ENCODE data around the gene MIP. TPM values are rescaled to one million over a fixed set of nuclear protein-coding genes. Genes with fewer than 3 reads are reported as not detected.
"Not testable (repeated sequence)": the region's sequence is repeated elsewhere in the genome, so short reads cannot be mapped to it uniquely, and the experiment has no call there.

MIP gene
- total RNA-seq: 0.15 TPM in 1 of 2 replicates, not detected in the other

GRCh38 chr12:56454557-56454956 lies at the start of gene MIP:
Gene MIP, minus strand, starts transcription at chr12:56454657. Its CDS starts 44 bp downstream, at chr12:56454613.
- no peak for DNase-seq (ENCODE audit: extremely low read depth, low read depth, low spot score)

- not testable (repeated sequence) for DNase-seq (ENCODE audit: extremely low read depth, low read depth, low spot score)
These were observed 45.4 kb upstream of the MIP start for GRCh38 chr12:56499879-56500278.

- DNase-seq (ENCODE audit: extremely low read depth, low read depth, low spot score): not testable (repeated sequence)
These were observed 45.0 kb upstream of the MIP start for GRCh38 chr12:56499452-56499851.

GRCh38 chr12:56498126-56498902 lies 43.9 kb upstream of the MIP start:
- not testable (repeated sequence) for DNase-seq (ENCODE audit: extremely low read depth, low read depth, low spot score)

- not testable (repeated sequence) for DNase-seq (ENCODE audit: extremely low read depth, low read depth, low spot score)
These were observed 42.2 kb upstream of the MIP start for GRCh38 chr12:56496704-56497103.

GRCh38 chr12:56494481-56494880 lies 40.0 kb upstream of the MIP start:
- not testable (repeated sequence) for DNase-seq (ENCODE audit: extremely low read depth, low read depth, low spot score)

- DNase-seq (ENCODE audit: extremely low read depth, low read depth, low spot score): not testable (repeated sequence)
These were observed 39.6 kb upstream of the MIP start for GRCh38 chr12:56494106-56494415.

DNA sequence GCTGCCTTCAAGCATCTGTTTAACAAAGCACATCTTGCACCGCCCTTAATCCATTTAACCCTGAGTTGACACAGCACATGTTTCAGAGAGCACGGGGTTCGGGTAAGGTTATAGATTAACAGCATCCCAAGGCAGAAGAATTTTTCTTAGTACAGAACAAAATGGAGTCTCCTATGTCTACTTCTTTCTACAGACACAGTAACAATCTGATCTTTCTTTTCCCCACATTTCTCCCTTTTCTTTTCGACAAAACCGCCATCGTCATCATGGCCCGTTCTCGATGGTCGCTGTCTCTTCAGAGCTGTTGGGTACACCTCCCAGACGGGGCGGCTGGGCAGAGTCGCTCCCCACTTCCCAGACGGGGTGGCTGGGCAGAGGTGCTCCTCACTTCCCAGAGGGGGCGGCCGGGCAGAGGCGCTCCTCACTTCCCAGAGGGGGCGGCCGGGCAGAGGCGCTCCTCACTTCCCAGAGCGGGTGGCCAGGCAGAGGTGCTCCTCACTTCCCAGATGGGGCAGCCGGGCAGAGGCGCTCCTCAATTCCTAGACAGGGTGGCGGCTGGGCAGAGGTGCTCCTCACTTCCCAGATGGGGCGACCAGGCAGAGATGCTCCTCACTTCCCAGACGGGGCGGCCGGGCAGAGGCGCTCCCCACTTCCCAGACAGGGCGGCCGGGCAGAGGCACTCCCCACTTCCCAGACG lies 39.1 kb upstream of the MIP start:
- DNase-seq (ENCODE audit: extremely low read depth, low read depth, low spot score): not testable (repeated sequence)

GRCh38 chr12:56490360-56490759 lies 35.9 kb upstream of the MIP start:
- no peak for DNase-seq (ENCODE audit: extremely low read depth, low read depth, low spot score)

- no peak for DNase-seq (ENCODE audit: extremely low read depth, low read depth, low spot score)
These were observed 33.8 kb upstream of the MIP start, which contains the start of gene GLS2 for GRCh38 chr12:56488041-56488955. Gene GLS2, minus strand, starts transcription at chr12:56488161. Its CDS starts 43 bp downstream, at chr12:56488118.

GRCh38 chr12:56487448-56488040 lies 33.1 kb upstream of the MIP start:
- DNase-seq (ENCODE audit: extremely low read depth, low read depth, low spot score): no peak

GRCh38 chr12:56486694-56487093 lies 32.2 kb upstream of the MIP start:
- no peak for DNase-seq (ENCODE audit: extremely low read depth, low read depth, low spot score)

- DNase-seq (ENCODE audit: extremely low read depth, low read depth, low spot score): no peak
These were observed 30.1 kb upstream of the MIP start for GRCh38 chr12:56484566-56484965.

GRCh38 chr12:56479625-56480024 lies 25.2 kb upstream of the MIP start:
- DNase-seq (ENCODE audit: extremely low read depth, low read depth, low spot score): no peak

GRCh38 chr12:56477521-56478225 lies 23.2 kb upstream of the MIP start:
- DNase-seq (ENCODE audit: extremely low read depth, low read depth, low spot score): no peak

GRCh38 chr12:56476972-56477432 lies 22.5 kb upstream of the MIP start:
- no peak for DNase-seq (ENCODE audit: extremely low read depth, low read depth, low spot score)

- no peak for DNase-seq (ENCODE audit: extremely low read depth, low read depth, low spot score)
These were observed 21.7 kb upstream of the MIP start for GRCh38 chr12:56476143-56476542.

GRCh38 chr12:56474389-56474788 lies 19.9 kb upstream of the MIP start:
- DNase-seq (ENCODE audit: extremely low read depth, low read depth, low spot score): no peak

- no peak for DNase-seq (ENCODE audit: extremely low read depth, low read depth, low spot score)
These were observed 14.8 kb upstream of the MIP start for GRCh38 chr12:56469007-56469930.
